HG02588 (cell line): ENCODE data around the gene KSR1.
A peak's percentile ranks its signal among the peaks of the same experiment; 100 is the strongest.

Experiments used
- ATAC-seq: cut with Tn5 transposase; IDR thresholded peaks from one replicate; pipeline ENCODE4 v1.9.1; 2021; ENCODE audit warnings: mild to moderate bottlenecking, moderate library complexity; ENCODE audit not compliant: unreplicated experiment

Gene KSR1

DNA sequence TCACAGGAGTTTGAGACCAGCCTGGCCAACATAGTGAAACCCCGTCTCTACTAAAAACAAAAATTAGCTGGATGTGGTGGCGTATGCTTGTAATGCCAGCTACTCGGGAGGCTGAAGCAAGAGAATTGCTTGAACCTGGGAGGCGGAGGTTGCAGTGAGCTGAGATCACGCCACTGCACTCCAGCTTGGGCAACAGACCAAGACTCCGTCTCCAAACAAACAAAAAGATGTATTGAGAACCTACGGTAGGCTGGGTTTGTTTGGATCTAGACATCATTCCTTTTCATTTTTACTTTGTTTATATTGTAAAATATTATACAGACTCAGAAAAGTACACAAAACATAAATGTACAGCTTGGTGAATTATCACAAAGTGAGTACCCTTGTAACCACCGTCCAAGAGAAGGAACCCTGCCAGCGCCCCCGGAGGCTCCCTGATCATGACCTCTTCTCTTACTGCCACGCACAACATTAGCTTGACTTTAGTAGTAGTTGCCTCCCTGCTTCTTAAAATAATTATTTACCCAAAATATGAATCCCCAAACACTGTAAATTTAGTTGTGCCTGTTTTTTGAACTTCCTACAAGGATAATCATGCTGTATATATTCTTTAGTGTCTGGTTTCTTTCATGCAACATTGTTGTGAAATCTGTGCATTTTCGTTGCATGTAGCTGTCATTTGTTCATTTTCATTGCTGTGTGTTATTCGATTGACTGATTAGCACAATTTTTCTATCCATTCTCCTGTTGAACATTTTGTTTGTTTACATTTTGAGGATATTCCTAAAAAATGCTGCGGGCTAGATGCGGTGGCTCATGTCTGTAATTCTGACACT is 56.5 kb downstream of the KSR1 start:
- ATAC-seq: no peak

DNA sequence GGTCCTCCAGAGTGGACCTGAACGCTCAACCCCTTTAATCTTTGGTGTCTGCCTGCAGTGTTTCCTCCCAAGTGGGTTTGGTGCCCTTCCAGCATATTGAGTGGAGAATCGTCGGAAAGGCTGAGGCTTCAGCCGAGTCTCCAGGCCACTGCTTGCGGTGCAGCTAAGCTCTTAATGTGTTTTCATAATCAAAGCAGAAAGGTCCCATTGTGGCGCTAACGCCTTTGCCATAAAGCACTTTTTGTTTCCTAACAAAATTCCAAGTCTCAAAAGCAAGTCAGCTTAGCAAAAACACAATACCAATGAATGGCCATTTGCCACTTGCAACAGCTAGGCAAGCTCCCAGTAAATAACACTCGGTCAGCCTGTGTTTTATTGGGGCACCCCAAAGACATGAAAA is 57.6 kb downstream of the KSR1 start:
- ATAC-seq: no peak

DNA sequence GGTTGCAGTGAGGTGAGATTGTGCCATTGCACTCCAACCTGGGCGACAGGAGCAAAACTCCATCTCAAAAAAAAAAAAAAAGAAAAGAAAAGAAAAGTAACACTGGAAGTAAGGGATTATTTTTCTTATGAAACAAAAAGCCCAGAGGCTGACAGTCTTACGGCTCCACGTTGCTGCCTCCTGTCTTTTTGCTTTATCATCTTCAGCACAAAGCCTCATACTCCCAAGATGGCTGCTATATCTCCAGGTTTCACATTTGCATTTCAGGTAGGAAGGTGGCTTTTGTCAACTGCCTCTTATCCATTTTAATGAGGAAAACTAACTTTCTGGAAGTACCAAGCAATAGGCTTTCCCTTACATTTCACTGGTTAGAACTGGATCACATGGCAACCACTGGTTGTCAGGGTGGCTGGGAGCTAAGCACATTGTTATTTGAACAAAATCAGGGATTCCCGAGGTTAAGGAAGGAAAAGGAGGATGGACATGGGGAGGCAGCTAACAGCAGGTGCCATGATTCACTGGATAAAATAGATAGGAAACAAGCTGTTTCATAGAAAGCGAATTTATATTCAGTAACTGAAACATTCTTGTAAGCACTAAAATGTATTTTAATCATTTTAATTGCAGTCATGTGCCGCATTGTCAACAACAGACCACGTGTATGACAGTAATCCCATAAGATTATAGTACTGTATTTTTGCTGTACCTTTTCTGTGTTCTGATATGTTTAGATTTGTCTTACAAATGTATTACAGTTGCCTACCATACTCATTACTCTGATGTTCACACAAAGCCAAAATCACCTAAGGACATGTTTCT is 58.6 kb downstream of the KSR1 start:
- no peak for ATAC-seq

DNA sequence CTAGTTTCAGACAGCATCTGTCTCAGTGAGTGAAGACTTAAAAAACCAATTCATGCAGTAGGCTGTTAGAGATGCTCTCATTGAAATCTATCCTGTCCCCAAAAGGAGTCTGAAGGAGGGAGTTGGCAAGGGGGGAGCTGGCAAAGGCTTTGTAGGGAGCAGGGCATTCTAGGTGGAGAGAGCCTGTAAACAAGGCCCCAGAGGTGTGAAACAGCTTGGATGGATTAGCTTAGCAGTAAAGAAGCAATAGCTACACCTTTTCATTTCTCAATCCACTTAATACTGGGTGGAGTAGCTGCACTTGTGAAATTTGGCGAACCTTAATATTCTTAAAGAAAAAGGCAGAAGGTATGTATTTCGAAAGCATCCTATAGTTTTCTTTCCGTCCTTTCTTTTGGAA is 61.8 kb downstream of the KSR1 start:
- ATAC-seq: no peak

DNA sequence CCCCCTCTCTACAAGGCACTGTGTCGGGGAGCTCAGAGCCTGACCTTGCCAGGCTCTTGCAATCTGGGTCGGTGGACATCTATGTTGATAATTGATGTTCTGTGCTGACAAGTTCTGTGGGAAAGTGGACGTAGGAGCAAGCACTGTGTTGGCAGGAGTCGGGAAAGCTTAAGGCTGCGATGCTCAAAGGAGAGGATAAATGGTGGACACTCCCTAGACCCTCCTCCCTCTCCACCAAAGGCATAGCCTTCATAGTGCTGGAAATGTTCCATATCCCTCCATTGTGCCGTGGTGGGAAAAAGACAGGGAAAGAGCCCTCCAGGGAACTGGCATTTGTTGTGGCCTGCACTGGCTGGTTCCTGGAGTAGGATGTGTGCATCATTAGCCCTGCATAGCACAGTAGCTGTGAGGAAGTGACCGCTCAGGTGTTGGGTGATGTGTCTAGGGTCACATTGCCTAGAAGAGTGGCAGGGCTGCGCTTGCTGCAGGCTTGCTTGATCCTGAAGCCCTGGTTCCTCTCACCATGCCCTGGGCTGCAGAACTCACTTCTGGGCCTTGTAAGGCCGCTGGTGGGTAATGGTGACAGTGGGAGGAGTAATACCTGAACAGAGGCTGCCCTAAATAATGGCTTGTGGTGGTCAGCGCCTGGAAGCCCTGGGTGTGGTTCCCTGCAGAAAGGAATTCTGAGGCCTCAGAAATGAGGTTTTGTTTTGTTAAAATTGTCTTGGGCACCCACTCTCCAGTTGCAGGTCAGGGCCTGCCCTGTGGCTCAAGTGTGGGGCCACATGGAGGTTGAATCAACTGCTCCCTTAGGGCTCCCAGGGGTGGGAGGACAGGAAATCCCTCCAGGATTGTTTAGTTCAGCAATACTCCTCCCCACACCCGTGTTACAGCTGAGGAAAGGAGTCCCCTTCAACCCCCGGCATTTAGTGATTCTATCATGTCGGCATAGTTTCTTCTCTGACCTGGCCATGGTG is 62.6 kb downstream of the KSR1 start:
- peak; percentile 9 for ATAC-seq

DNA sequence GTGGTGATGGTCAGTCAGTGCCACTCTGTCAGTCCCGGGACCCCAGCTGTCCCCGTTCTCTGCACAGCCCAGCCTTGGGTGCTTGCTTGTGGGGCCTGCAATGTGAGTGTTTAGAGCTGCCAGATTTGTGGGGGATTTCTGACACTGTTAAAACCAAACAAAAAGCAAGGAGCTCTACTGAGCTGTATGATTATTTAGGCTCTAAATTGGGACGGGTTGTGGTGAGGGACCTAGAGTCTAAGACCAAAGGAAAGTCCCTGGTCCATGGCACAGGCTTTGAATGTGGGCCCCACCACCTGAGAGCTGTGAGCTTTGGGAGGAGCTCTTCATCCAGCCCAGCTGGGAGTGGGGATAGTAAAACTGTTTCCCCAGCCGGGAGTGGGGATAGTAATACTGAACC is 63.3 kb downstream of the KSR1 start:
- peak; percentile 64 for ATAC-seq

DNA sequence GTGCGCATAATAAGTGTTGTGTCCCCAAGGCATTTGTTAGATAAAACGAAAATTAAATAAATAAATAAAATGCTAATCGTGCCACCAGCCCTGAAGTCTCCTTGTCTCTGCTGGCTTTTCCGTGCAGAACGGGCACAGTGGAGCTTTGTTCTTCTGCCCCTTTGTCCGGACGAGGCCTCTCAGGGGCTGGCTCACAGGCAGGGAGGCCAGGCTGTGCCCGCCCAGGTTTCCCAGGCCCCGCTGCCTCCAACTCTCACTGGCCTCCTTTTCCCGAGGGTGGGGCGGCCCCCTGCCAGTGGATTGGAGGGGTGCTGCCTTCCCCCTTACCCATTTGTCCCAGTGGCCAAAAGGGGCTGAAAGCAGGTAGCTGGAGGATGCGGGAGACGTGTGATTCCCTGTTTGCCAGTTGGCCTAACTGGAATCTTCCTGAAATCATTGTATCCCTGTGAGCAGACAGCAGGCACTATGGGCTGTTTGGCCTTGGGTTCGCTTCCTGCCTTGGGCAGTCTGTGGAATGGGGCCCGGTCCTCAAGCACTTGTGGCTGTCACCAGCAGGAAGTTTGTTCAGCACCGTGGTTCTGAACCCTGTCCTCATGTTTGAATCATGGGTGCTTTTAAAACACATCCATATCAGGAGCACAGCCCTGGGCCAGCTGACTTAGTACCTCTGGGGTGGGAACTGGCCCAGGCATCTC is 64.4 kb downstream of the KSR1 start:
- no peak for ATAC-seq

DNA sequence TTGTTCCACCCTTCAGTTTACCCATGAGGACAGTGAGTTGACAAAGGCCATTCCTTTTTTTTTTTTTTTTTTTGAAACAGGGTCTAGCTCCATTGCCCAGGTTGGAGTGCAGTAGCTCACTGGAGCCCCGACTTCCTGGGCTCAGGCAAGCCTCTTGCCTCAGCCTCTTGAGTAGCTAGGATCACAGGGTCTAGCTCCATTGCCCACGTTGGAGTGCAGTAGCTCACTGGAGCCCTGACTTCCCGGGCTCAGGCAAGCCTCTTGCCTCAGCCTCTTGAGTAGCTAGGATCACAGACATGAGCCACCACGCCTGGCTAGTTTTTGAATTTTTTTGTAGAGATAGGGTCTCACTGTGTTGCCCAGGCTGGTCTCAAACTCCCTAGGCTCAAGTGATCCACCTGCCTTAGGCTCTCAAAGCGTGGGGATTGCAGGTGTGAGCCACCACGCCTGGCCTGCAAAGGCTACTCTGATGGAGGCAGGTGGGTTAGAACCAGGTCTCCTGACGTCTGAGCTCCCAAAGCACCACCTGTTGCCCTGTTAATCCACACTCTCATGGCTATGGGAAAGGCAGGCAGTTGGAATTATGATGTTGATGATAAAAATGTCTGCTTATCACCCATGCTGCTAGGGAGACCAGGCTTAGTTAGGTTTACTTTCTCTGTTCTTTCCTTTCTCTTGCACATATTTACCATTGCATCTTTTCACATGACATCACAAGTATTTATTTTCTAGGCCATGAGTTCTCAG is 65.2 kb downstream of the KSR1 start:
- no peak for ATAC-seq

DNA sequence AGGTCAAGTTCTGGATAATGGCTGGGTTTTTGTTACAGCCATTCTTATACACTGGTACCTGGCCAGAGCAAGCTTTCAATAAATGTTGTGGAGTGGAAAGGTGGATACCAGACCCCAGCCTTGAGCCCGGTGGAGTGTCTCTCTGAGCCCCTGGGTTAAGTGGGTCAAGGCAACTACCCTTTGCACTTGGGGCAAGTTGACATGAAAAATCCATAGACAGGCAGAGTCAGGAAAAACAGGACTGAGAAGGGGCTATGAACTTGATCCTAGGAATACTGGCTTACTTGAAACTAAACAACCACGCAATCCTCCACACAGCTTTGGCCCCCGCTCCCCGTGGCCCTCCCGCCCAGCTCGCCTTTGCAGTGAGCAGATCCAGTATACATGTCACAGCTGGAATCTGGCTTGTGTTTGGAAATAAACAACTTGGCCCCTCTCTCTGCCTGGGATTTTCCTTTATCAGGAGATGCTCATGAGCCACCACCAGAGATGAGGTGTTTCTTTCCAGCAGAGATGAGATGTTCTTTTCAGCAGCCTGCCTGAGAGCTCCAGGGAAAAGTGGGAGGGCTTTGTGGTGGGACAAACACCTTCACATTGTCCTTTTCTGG is 65.9 kb downstream of the KSR1 start:
- no peak for ATAC-seq

DNA sequence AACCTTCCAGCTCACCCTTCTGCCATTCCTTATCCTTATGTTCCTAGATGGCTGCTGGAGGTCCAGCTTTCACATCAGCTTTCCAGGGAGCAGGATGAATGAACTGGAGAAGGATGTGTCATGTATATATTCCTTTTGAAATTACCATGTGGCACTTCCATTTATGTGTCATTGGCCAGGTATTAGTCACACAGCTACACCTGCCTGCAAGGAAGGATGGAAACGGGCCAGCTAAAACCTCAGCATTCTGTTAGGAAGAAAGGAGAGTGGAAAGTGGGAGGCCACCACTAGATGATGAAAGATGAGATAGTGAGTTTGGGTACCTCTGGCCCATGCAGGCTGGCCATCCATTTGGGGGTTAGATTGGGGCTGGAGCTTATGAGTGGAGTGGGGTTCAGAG is 67.5 kb downstream of the KSR1 start:
- ATAC-seq: no peak

DNA sequence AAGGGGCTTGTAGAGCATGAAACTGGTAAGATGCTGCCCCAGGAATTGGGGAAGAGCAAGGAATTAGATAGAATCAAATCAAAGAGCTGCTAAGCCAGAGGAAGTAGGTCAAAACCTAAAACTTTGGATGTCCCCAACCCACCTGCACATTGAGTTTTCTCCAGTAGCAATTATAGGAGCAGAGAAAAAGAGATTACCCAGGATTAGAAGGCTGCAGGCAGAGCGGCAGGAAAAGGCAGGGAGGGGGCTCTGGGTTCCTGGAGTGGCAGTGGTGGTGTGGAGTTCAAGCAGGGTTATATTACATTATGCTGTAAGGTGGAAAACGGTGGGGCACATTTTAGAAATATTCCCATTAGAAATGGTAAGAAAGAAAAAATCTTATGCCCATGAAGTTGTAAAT is 68.3 kb downstream of the KSR1 start:
- no peak for ATAC-seq

DNA sequence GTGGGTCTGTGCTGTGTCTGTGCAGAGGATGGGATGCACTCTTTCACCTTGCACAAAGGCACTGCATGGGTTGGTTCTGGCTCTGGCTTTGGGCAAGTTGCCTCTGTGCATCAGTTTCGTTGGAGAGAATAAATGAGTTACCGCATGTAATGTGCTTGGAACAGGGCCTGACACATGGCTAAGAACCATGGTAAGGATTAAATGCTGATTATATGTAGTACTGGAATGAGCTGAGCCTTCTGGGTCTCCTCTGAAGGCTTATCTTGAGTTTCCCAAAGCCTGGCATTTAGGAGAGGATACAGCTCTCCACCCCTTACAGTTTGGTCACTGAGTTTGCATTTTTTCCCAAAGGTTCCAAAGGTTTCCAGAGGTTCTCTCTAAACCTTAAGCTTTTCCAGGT is 69.1 kb downstream of the KSR1 start:
- no peak for ATAC-seq

DNA sequence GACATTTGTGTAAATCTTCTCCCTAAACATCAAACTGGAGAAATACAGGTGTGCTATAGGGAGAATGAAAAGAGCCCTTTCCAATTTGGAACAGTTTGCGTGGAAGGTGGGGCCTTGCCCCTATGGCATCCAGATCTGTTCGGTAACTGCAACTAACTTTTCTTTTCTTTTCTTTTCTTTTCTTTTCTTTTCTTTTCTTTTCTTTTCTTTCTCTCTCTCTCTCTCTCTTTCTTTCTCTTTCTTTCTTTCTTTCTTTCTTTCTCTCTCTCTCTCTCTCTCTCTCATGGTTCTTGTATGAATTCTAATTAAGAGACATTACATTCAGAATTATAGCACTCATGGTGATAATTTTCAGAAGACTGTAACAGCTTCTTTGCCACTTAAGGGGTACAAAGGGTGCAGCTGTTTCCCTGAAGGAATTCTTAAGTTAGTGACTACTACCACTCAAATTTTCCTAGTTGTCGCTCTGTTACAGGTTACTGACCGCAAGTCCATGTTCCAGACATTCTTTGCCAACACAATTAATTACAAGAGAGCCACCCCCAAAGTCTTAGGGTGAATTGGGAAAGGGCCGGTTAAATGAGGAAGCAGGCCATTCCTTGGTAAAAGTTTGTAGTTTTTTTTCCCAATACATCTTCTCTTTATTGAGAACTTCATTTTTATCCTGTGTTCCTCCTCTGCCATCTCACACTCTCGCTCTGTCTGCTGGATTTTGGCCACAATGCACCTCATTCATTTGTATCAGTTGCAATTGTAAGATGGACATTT is 69.8 kb downstream of the KSR1 start:
- no peak for ATAC-seq

DNA sequence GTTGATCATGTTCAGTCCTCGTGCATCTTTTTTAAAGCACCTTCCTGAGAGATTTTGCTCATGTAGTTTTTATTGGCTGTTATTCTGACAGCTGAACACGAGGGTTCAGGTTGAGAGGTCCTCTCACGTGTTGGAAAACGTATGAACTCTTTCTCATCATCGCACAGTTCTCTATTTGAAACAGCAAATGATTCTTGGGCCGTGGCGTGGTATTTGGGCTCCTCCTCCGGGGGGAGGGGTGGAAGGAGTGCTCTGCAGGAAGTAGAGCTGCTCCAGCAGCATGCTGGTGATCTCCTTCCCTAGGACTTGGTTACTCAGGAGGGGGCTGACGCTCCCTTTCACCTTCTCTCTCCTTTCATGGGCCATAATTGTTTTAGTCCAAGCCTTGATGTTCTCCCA is 70.4 kb downstream of the KSR1 start:
- peak; percentile 41 for ATAC-seq

DNA sequence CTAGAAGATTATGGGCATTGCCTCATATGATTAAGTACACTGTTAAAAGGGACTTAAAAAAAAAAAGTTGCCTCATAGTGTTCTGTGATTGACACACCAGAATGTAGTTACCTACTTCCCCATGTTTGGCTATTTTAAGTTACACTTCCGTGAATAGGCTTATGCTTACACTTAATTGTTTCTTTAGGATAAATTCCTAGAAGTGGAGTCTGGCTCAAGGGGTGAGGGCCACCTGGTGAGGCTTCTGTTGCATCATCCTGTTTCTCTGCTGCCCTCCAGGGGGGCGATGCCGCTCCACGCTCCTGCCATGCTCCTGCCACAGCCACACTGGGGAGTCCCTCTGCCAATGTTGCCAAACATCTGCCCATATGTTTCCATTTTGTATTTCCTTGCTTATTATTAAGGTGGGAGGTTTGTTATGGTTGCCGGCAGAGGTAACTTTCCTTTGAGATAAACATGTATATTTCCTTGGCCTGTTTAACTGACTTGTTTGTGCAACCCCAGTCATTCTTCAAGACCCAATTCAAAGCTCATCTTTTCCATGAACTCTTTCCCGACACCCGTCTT is 73.1 kb downstream of the KSR1 start:
- no peak for ATAC-seq

DNA sequence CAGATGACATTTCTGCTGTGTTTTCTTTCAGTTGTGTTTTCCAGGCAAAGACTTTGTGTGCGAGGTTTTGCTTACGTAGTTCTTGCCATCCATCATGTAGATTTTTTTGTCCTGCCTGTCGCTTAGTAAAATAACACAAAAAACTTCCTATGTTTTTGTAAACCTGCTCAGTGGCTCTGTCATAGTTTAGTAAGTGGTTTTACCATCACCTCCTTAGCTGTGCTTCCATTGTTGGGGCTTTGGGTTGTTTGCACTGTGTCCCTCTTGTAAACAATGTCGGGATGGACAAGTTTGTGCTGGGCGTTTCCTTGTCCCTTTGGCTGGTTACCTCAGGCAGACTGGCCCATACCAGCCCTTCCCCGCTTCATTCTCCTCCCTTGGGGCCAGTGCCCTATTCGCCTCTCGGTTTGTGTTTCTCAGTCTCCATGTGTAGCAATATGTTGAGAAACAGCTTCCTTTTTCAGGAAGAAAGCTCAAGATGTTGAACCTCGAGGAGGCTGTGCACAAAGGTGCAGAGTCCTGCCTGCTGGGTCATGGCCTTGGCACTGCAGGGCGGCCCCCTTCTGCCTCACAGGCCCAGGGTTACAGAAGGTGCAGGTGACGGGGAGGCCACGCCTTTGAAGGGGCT is 74.6 kb downstream of the KSR1 start:
- no peak for ATAC-seq

DNA sequence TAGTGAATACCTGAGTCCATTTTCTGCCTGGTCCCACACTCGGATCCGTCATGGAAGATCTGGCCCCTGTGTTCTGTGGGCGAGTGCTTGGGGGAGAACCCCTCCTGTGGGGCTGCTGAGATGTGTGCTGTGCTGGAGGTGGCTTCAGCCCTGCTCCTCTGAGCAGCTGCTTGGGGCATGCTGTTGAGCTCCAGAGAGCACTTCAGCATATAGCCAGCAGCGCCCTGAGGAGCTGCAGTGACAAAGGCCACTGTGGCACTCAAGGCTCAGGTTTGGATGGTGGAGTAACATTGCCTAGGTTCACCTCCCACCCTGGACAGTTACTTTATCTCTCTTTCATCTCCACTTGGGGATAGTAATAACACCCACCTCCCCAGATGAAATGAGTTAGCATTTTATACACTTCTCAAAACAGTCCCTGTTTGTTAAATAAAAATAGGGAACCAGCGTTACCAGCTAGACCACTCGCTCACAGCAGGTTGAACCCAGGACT is 75.3 kb downstream of the KSR1 start:
- ATAC-seq: no peak
